Dedifferentiated amniotic fluid mesenchymal stem cell (primary cell): Measurements from ENCODE around the gene EPB41.
"Not testable (repeated sequence)": the region's sequence is repeated elsewhere in the genome, so short reads cannot be mapped to it uniquely, and the experiment has no call there.

Experiments
- DNase-seq: peaks from one replicate; pipeline ENCODE4 v3.0.0-alpha.2; 2016; ENCODE audit errors: extremely low spot score

Gene EPB41

GRCh38 chr1:29133861-29134694 lies 219.7 kb downstream of the EPB41 start:
- DNase-seq: no peak

- no peak for DNase-seq
These were observed 220.3 kb downstream of the EPB41 start for GRCh38 chr1:29134695-29135028.

- no peak for DNase-seq
These were observed 222.1 kb downstream of the EPB41 start for GRCh38 chr1:29136391-29136915.

GRCh38 chr1:29142714-29143113 lies 228.3 kb downstream of the EPB41 start:
- DNase-seq: no peak

- no peak for DNase-seq
These were observed 229.8 kb downstream of the EPB41 start for GRCh38 chr1:29144178-29144577.

GRCh38 chr1:29145739-29146437 lies 231.5 kb downstream of the EPB41 start:
- peak; percentile 55 for DNase-seq

GRCh38 chr1:29148656-29149491 lies 234.5 kb downstream of the EPB41 start:
- no peak for DNase-seq

GRCh38 chr1:29150346-29150745 lies 236.0 kb downstream of the EPB41 start:
- DNase-seq: not testable (repeated sequence)

- DNase-seq: no peak
These were observed 237.9 kb downstream of the EPB41 start for GRCh38 chr1:29152046-29152805.

- DNase-seq: no peak
These were observed 242.3 kb downstream of the EPB41 start for GRCh38 chr1:29156543-29157268.

- no peak for DNase-seq
These were observed 242.9 kb downstream of the EPB41 start for GRCh38 chr1:29157269-29157601.

- no peak for DNase-seq
These were observed 245.4 kb downstream of the EPB41 start for GRCh38 chr1:29159773-29160172.

GRCh38 chr1:29162025-29162424 lies 247.7 kb downstream of the EPB41 start:
- DNase-seq: no peak

GRCh38 chr1:29162476-29163138 lies 248.2 kb downstream of the EPB41 start:
- DNase-seq: no peak

GRCh38 chr1:29164588-29164987 lies 250.2 kb downstream of the EPB41 start:
- DNase-seq: no peak

GRCh38 chr1:29166291-29166878 lies 252.0 kb downstream of the EPB41 start:
- DNase-seq: no peak

- DNase-seq: no peak
These were observed 253.5 kb downstream of the EPB41 start for GRCh38 chr1:29167904-29168303.
